ENCODE measurements around the gene NCAM1.

DNA sequence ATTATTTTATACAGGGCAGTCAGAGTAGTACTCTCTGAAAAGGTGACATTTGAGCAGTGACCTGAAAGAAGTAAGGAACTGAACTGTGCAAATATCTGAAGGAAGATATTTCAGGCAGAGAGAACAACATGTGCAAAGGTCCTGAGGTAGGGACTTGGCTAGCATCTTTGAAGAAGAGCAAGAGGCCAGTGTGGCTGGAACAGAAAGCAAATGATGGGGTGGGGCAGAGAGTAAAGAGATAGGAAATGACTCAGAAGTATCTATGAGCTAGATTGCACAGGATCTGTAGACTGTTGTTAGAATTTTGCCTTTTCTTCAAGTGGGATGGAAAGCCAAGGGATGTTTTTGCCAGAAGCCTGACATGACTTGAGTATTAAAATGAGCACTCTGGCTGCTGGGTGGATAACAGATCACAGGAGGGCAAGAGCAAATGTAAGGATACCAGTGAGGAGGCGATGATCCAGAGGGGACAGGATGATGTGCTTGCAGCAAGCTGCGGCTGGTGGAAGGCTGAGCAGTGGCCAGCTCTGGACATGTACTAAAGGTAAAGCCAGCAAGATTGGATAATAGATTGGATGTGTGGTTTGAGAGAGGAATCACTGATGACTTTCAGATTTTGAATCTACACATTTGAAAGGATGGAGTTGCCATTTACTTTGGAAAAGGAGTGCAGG, 320.0 kb downstream of the NCAM1 start:
- TF ChIP-seq, protein P1, sequence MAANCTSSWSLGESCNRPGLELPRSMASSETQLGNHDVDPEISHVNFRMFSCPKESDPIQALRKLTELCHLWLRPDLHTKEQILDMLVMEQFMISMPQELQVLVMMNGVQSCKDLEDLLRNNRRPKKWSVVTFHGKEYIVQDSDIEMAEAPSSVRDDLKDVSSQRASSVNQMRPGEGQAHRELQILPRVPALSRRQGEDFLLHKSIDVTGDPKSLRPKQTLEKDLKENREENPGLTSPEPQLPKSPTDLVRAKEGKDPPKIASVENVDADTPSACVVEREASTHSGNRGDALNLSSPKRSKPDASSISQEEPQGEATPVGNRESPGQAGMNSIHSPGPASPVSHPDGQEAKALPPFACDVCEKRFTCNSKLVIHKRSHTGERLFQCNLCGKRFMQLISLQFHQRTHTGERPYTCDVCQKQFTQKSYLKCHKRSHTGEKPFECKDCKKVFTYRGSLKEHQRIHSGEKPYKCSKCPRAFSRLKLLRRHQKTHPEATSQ (tag by site-specific recombination; IDR thresholded peaks at IDR 0.05): no peak
- no peak for TF ChIP-seq ZNF518A (tag by site-specific recombination; conservative IDR thresholded peaks at IDR 0.05; ENCODE audit: low read depth)
- TF ChIP-seq ZNF274 (IDR thresholded peaks at IDR 0.05; ENCODE audit: low read length): no peak
- TF ChIP-seq ZNF274 (tag by site-specific recombination; IDR thresholded peaks at IDR 0.05; ENCODE audit: borderline replicate concordance): no peak
- TF ChIP-seq ZNF292 (tag by site-specific recombination; IDR thresholded peaks at IDR 0.05; ENCODE audit: borderline replicate concordance, low read depth): no peak
- TF ChIP-seq, protein P2, sequence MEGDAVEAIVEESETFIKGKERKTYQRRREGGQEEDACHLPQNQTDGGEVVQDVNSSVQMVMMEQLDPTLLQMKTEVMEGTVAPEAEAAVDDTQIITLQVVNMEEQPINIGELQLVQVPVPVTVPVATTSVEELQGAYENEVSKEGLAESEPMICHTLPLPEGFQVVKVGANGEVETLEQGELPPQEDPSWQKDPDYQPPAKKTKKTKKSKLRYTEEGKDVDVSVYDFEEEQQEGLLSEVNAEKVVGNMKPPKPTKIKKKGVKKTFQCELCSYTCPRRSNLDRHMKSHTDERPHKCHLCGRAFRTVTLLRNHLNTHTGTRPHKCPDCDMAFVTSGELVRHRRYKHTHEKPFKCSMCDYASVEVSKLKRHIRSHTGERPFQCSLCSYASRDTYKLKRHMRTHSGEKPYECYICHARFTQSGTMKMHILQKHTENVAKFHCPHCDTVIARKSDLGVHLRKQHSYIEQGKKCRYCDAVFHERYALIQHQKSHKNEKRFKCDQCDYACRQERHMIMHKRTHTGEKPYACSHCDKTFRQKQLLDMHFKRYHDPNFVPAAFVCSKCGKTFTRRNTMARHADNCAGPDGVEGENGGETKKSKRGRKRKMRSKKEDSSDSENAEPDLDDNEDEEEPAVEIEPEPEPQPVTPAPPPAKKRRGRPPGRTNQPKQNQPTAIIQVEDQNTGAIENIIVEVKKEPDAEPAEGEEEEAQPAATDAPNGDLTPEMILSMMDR (tag by site-specific recombination; IDR thresholded peaks at IDR 0.05): no peak
- no peak for TF ChIP-seq ZNF529 (tag by site-specific recombination; IDR thresholded peaks at IDR 0.05; ENCODE audit: insufficient replicate concordance)
- TF ChIP-seq ZNF391 (tag by site-specific recombination; IDR thresholded peaks at IDR 0.05; ENCODE audit: borderline replicate concordance, low read depth): no peak
- TF ChIP-seq ZNF707 (tag by site-specific recombination; IDR thresholded peaks at IDR 0.05): no peak
- no peak for TF ChIP-seq PATZ1 (tag by site-specific recombination; IDR thresholded peaks at IDR 0.05)
- no peak for TF ChIP-seq ZBTB7A (tag by site-specific recombination; IDR thresholded peaks at IDR 0.05; ENCODE audit: low read depth)
- no peak for TF ChIP-seq ZFP41 (tag by site-specific recombination; IDR thresholded peaks at IDR 0.05; ENCODE audit: borderline replicate concordance)
- no peak for TF ChIP-seq SP7 (tag by site-specific recombination; IDR thresholded peaks at IDR 0.05)

Data from HEK293 (cell line).